ENCODE measurements around the gene WWOX. TPM values are rescaled to one million over a fixed set of nuclear protein-coding genes. Genes with fewer than 3 reads are reported as not detected.
A peak's percentile ranks its signal among the peaks of the same experiment; 100 is the strongest.

The WWOX gene
- total RNA-seq, 1 experiment from 2014 or later, result 15.6 TPM

DNA sequence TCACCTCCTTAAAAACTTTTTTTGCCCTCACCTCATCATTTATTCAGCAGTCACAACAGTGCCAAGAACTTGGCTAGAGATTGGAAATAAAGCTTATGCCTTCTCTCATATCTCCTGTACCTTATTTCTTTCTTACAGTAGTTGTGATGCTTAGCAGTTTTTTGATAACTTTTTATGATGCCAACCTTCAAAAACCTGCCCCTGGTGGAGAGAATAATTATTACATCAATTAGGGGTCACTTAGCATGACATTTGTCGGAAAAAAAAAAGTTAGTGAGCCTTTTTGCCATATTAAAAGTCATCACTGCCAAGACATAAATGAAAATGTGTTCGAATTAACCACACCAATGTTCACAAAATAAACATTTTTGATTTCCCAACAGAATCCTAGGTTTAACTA, 296.6 kb downstream of the WWOX start:
- no peak overlapping the region for H2BK15ac ChIP-seq (ENCODE audit: low read depth, low read length)
- no peak overlapping the region for H3K4ac ChIP-seq (ENCODE audit: low read depth, low read length)
- H3K9me3 Mint-ChIP-seq, result peaks cover 16 to 25% of the 10 kb centered on the region in 2 experiments
- H3K4me1 ChIP-seq (ENCODE audit: insufficient read depth, low read length), result no peaks in the 10 kb centered on the region
- no peaks in the 10 kb centered on the region for H4K20me1 ChIP-seq (ENCODE audit: control insufficient read depth, insufficient read depth, insufficient read length)
- peaks cover 12% of the 10 kb centered on the region for H3K9me3 ChIP-seq (ENCODE audit: control insufficient read depth, low read depth, low read length)
- no peaks in the 10 kb centered on the region for H3K79me1 ChIP-seq (ENCODE audit: insufficient read depth, low read depth, low read length, poor library complexity, severe bottlenecking)
- no peak overlapping the region for H4K5ac ChIP-seq (ENCODE audit: insufficient read length, low read depth, low read length)
- no peaks in the 10 kb centered on the region for H3K23me2 ChIP-seq (ENCODE audit: insufficient read length, low read depth, low read length, poor library complexity, severe bottlenecking)
- H3K36me3 Mint-ChIP-seq (ENCODE audit: insufficient read depth in 1 of 3, low read depth in 3 of 3), result peaks cover 11 to 18% (median 15%) of the 10 kb centered on the region in 3 experiments
- H3K23ac ChIP-seq (ENCODE audit: insufficient read length, low read depth, low read length), result no peak overlapping the region
- no peak overlapping the region for H2BK5ac ChIP-seq (ENCODE audit: insufficient read length, low read length)
- H3K27ac ChIP-seq (ENCODE audit: insufficient read length, low read depth, low read length), result no peak overlapping the region
- no peak overlapping the region for H3K4me2 ChIP-seq (ENCODE audit: insufficient read depth, insufficient read length, low read length)
- no peak overlapping the region for H3K4me3 Mint-ChIP-seq
- peaks cover 0 to 6% of the 10 kb centered on the region in 2 experiments; a peak in 1 of 4 replicates for H3K4me1 Mint-ChIP-seq
- no peak overlapping the region for H3T11ph ChIP-seq (ENCODE audit: low read length)
- H4K8ac ChIP-seq (replicated peaks; ENCODE audit: insufficient read length, low read depth, low read length), result no peak overlapping the region
- DNase-seq, result no peak
- H3K18ac ChIP-seq (ENCODE audit: insufficient read length, low read depth, low read length), result no peak overlapping the region
- H2BK20ac ChIP-seq (ENCODE audit: low read depth, low read length, poor library complexity, severe bottlenecking), result no peak overlapping the region
- H3K27me3 ChIP-seq (ENCODE audit: insufficient read depth, low read length), result no peaks in the 10 kb centered on the region
- H2AK5ac ChIP-seq (ENCODE audit: insufficient read length, low read length), result no peak overlapping the region
- no CpG with 5 or more reads among the region's 2 CpGs for WGBS (ENCODE audit: extremely low coverage, insufficient read length, low lambda C conversion rate)
- H3K27me3 Mint-ChIP-seq (ENCODE audit: low read depth), result no peaks in the 10 kb centered on the region
- H3K79me2 ChIP-seq (ENCODE audit: insufficient read depth, low read length), result no peaks in the 10 kb centered on the region
- TF ChIP-seq, protein P1, sequence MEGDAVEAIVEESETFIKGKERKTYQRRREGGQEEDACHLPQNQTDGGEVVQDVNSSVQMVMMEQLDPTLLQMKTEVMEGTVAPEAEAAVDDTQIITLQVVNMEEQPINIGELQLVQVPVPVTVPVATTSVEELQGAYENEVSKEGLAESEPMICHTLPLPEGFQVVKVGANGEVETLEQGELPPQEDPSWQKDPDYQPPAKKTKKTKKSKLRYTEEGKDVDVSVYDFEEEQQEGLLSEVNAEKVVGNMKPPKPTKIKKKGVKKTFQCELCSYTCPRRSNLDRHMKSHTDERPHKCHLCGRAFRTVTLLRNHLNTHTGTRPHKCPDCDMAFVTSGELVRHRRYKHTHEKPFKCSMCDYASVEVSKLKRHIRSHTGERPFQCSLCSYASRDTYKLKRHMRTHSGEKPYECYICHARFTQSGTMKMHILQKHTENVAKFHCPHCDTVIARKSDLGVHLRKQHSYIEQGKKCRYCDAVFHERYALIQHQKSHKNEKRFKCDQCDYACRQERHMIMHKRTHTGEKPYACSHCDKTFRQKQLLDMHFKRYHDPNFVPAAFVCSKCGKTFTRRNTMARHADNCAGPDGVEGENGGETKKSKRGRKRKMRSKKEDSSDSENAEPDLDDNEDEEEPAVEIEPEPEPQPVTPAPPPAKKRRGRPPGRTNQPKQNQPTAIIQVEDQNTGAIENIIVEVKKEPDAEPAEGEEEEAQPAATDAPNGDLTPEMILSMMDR (conservative IDR thresholded peaks at IDR 0.05), result peak; percentile 63
- H3K14ac ChIP-seq (ENCODE audit: insufficient read depth, low read length), result no peak overlapping the region
- H2BK120ac ChIP-seq (ENCODE audit: low read depth, low read length, poor library complexity, severe bottlenecking), result no peak overlapping the region
- no peak overlapping the region for H3K56ac ChIP-seq (ENCODE audit: insufficient read length, low read depth, low read length)
- H3K27ac Mint-ChIP-seq, result no peak overlapping the region
- H4K91ac ChIP-seq (ENCODE audit: insufficient read length, low read depth, low read length), result no peak overlapping the region
- no peak overlapping the region for H3K9ac ChIP-seq (ENCODE audit: extremely low read depth, insufficient read length, low read length)
- no peak overlapping the region for H2BK12ac ChIP-seq (ENCODE audit: insufficient read length, low read depth, low read length)
- H2AFZ ChIP-seq (ENCODE audit: low read length), result no peak overlapping the region
